Astrocyte (in vitro differentiated cells and primary cell): Measurements from ENCODE around the gene ZNF609.

ENCODE experiments used
- EZH2 ChIP-seq: IDR thresholded peaks from 2 replicates; pipeline ENCODE4 v1.6.1; 2012; ENCODE audit warnings: mild to moderate bottlenecking, low read length, inconsistent platforms; ENCODE audit not compliant: insufficient read depth
- TF ChIP-seq, protein P1 (sequence below): IDR thresholded peaks from 2 replicates; pipeline ENCODE4 v1.5.1; 2011; ENCODE audit warnings: low read depth, mild to moderate bottlenecking, inconsistent platforms, low read length, moderate library complexity; ENCODE audit not compliant: insufficient read depth

DNA sequence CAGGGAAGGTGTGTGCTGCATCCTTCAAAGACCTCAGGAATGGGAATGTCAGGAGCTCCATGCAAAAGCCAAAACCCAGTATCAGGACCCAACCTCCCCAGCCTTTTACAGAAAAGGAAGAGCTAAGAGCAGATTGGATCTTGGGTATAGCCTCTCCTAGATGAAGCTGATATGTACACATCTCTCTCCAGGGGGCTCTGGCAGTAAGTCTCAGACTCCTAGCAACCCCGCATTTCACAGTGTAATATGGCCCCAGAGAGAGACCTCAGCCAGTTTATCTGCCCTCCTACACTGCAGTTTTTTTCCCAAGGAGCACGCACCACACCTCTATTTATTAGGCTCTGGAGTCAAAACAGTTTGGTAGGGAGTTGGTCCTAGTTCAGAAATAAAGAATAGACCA, 226.8 kb downstream of the ZNF609 start:
- TF ChIP-seq EZH2 = no peak
- TF ChIP-seq, protein P1, sequence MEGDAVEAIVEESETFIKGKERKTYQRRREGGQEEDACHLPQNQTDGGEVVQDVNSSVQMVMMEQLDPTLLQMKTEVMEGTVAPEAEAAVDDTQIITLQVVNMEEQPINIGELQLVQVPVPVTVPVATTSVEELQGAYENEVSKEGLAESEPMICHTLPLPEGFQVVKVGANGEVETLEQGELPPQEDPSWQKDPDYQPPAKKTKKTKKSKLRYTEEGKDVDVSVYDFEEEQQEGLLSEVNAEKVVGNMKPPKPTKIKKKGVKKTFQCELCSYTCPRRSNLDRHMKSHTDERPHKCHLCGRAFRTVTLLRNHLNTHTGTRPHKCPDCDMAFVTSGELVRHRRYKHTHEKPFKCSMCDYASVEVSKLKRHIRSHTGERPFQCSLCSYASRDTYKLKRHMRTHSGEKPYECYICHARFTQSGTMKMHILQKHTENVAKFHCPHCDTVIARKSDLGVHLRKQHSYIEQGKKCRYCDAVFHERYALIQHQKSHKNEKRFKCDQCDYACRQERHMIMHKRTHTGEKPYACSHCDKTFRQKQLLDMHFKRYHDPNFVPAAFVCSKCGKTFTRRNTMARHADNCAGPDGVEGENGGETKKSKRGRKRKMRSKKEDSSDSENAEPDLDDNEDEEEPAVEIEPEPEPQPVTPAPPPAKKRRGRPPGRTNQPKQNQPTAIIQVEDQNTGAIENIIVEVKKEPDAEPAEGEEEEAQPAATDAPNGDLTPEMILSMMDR = no peak
